Neuronal stem cell (in vitro differentiated cells): ENCODE measurements around the gene SLC8A1.

Experiments used
- DNase-seq: peaks from one replicate; pipeline ENCODE4 v3.0.0-alpha.2; 2013; ENCODE audit warnings: low spot score
- H2AFZ ChIP-seq: one replicate; pipeline ENCODE4 v1.6.1; 2013; ENCODE audit warnings: mild to moderate bottlenecking, low read length, inconsistent platforms
- H2AK5ac ChIP-seq: 2 replicates; pipeline ENCODE4 v1.6.1; 2013; ENCODE audit warnings: low read depth, mild to moderate bottlenecking, inconsistent platforms, low read length, moderate library complexity, mixed read lengths
- H2BK120ac ChIP-seq: 2 replicates; pipeline ENCODE4 v1.6.1; 2013; ENCODE audit warnings: low read depth, mild to moderate bottlenecking, inconsistent platforms, low read length, moderate library complexity, mixed read lengths
- H2BK12ac ChIP-seq: one replicate; pipeline ENCODE4 v1.6.1; 2013; ENCODE audit warnings: low read length, inconsistent platforms
- H2BK15ac ChIP-seq: 2 replicates; pipeline ENCODE4 v1.6.1; 2013; ENCODE audit warnings: mild to moderate bottlenecking, low read length, inconsistent platforms, mixed read lengths
- H2BK5ac ChIP-seq: one replicate; pipeline ENCODE4 v1.6.1; 2013; ENCODE audit warnings: inconsistent platforms, mild to moderate bottlenecking, low read length, moderate library complexity
- H3K14ac ChIP-seq: one replicate; pipeline ENCODE4 v1.6.1; 2013; ENCODE audit warnings: low read length, inconsistent platforms
- H3K18ac ChIP-seq: 2 replicates; pipeline ENCODE4 v1.6.1; 2013; ENCODE audit warnings: low read length, inconsistent platforms
- H3K23ac ChIP-seq: 2 replicates; pipeline ENCODE4 v1.6.1; 2013; ENCODE audit warnings: low read depth, mild to moderate bottlenecking, mixed read lengths, low read length, inconsistent platforms; ENCODE audit not compliant: poor library complexity
- H3K27ac ChIP-seq: replicated peaks from 3 replicates; pipeline ENCODE4 v1.5.1; 2013; ENCODE audit warnings: low read length, inconsistent platforms
- H3K27me3 ChIP-seq, 3 experiments: 2 replicates each; pipeline ENCODE4 v1.6.1; 2013; ENCODE audit warnings: low read length in 3 of 3, mild to moderate bottlenecking in 2 of 3, inconsistent platforms in 1 of 3, low read depth in 1 of 3, mixed read lengths in 1 of 3, moderate library complexity in 1 of 3; ENCODE audit not compliant: control insufficient read depth in 3 of 3, insufficient read depth in 3 of 3
- H3K36me3 ChIP-seq, 2 donors: replicated peaks in 1 of 2; 2 replicates each; pipeline ENCODE4 v1.6.1; 2013; ENCODE audit warnings: low read length in 2 of 2; ENCODE audit not compliant: control insufficient read depth in 2 of 2, insufficient read depth in 2 of 2
- H3K4ac ChIP-seq: 2 replicates; pipeline ENCODE4 v1.6.1; 2013; ENCODE audit warnings: inconsistent platforms, mild to moderate bottlenecking, low read length, moderate library complexity
- H3K4me1 ChIP-seq, 2 donors: 1 replicate in 1 of 2; 2 replicates in 1 of 2; pipeline ENCODE4 v1.6.1; 2013; ENCODE audit warnings: low read length in 2 of 2, low read depth in 1 of 2; ENCODE audit not compliant: control insufficient read depth in 2 of 2, insufficient read depth in 1 of 2
- H3K4me2 ChIP-seq: one replicate; pipeline ENCODE4 v1.6.1; 2013; ENCODE audit warnings: mild to moderate bottlenecking, low read length, inconsistent platforms; ENCODE audit not compliant: insufficient read depth, poor library complexity, severe bottlenecking
- H3K4me3 ChIP-seq, 2 donors: 2 replicates each; pipeline ENCODE4 v1.5.1; 2013; ENCODE audit warnings: low read length in 2 of 2, mild to moderate bottlenecking in 2 of 2, inconsistent platforms in 1 of 2, moderate library complexity in 1 of 2
- H3K79me1 ChIP-seq: one replicate; pipeline ENCODE4 v1.6.1; 2013; ENCODE audit warnings: low read depth, mild to moderate bottlenecking, inconsistent platforms, low read length, moderate library complexity
- H3K9ac ChIP-seq: one replicate; pipeline ENCODE4 v1.6.1; 2013; ENCODE audit warnings: mild to moderate bottlenecking, low read depth, low read length, inconsistent platforms; ENCODE audit not compliant: poor library complexity
- H3K9me3 ChIP-seq, 2 donors: replicated peaks in 1 of 2; 2 replicates each; pipeline versions ENCODE3 to v1.6.1; 2013; ENCODE audit warnings: low read length in 2 of 2, mild to moderate bottlenecking in 2 of 2, inconsistent platforms in 1 of 2, low read depth in 1 of 2, mixed read lengths in 1 of 2, moderate library complexity in 1 of 2; ENCODE audit not compliant: control insufficient read depth in 2 of 2, insufficient read depth in 1 of 2
- H4K8ac ChIP-seq: one replicate; pipeline ENCODE4 v1.6.1; 2013; ENCODE audit warnings: low read depth, mild to moderate bottlenecking, inconsistent platforms, low read length, moderate library complexity
- H4K91ac ChIP-seq: one replicate; pipeline ENCODE4 v1.6.1; 2013; ENCODE audit warnings: low read length, low read depth, mild to moderate bottlenecking, inconsistent platforms; ENCODE audit not compliant: poor library complexity
- WGBS, 2 donors: extraction: QIAGEN DNeasy Blood & Tissue Kit; methylation state at CpG; one replicate each; pipeline ENCODE4 v1.1.7; 2013; ENCODE audit warnings: missing lambda C conversion rate in 2 of 2, mixed read lengths in 1 of 2; ENCODE audit not compliant: insufficient read length in 2 of 2, insufficient replicate concordance in 1 of 2; ENCODE audit errors: extremely low coverage in 2 of 2; 5-methylcytosine and 5-hydroxymethylcytosine counted together

Gene SLC8A1

DNA sequence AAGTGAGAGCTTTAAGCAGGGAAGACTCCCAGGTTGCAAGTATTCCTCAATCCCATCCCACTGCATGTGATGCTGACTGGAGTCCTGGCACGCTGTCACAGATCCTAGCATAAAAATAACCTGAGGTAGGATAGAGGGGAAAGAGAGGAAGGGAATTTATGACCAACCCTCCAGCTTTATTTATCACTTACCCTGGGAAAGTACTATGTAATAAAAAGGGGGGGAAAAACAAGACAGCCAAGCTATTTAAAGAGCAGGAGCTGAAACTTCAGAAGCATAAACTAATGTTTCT is 122.2 kb downstream of the SLC8A1 start:
- H3K27me3 ChIP-seq = no peaks in the 10 kb centered on the region
- no CpG with 5 or more reads among the region's 1 CpG for WGBS, 2 donors
- no peak overlapping the region for H3K18ac ChIP-seq
- H3K27ac ChIP-seq = no peak overlapping the region
- H2BK5ac ChIP-seq = no peak overlapping the region
- H2BK12ac ChIP-seq = no peak overlapping the region
- no peak overlapping the region for H3K9ac ChIP-seq
- no peak overlapping the region for H4K8ac ChIP-seq
- no peaks in the 10 kb centered on the region for H3K9me3 ChIP-seq
- H4K91ac ChIP-seq = no peak overlapping the region
- no peak overlapping the region for H3K4ac ChIP-seq
- no peak overlapping the region for H2AFZ ChIP-seq
- no peaks in the 10 kb centered on the region for H3K79me1 ChIP-seq
- no peak overlapping the region for H2AK5ac ChIP-seq
- DNase-seq = no peak
- no peak overlapping the region for H3K23ac ChIP-seq
- H3K36me3 ChIP-seq = no peaks in the 10 kb centered on the region
- H3K14ac ChIP-seq = no peak overlapping the region
- H2BK15ac ChIP-seq = no peak overlapping the region
- no peak overlapping the region for H3K4me2 ChIP-seq
- no peak overlapping the region for H2BK120ac ChIP-seq
- no peaks in the 10 kb centered on the region for H3K4me1 ChIP-seq
- H3K4me3 ChIP-seq = no peak overlapping the region

DNA sequence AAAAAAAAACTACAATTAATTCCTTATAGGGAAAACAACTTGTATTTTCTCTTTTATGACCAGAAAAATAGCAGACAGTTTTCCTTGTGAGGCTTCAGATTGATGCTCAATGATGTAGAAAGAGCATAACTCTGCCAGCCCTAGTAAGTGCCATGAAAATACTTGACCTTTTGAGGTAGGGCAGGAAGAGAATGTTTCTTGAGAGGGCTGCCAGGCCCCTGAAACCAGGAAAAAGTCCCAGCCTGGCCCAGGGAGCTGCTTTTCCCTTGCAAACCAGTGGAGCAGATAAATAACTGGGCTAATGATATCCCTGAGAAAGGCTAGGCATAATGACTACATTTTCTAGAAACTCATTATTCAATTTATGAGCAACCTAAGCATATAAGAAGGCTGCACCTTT is 126.8 kb downstream of the SLC8A1 start:
- no peaks in the 10 kb centered on the region for H3K9me3 ChIP-seq

GRCh38 chr2:40324656-40325055 is 127.2 kb downstream of the SLC8A1 start:
- Histone ChIP-seq H4K91ac (no peak overlapping the region), H3K4ac (no peak overlapping the region), H3K4me1 (no peaks in the 10 kb centered on the region), H3K4me2 (no peak overlapping the region), H2BK120ac (no peak overlapping the region), H3K79me1 (no peaks in the 10 kb centered on the region), H3K36me3 (no peaks in the 10 kb centered on the region), H3K27ac (no peak overlapping the region), H3K4me3 (no peak overlapping the region), H3K18ac (no peak overlapping the region), H4K8ac (no peak overlapping the region), H2BK12ac (no peak overlapping the region), H3K9me3 (no peaks in the 10 kb centered on the region), H2BK5ac (no peak overlapping the region), H3K14ac (no peak overlapping the region), H2AK5ac (no peak overlapping the region), H2AFZ (no peak overlapping the region), H2BK15ac (no peak overlapping the region), H3K27me3 (no peaks in the 10 kb centered on the region), H3K23ac (no peak overlapping the region), H3K9ac (no peak overlapping the region)
- WGBS, 2 donors = no CpG with 5 or more reads among the region's 1 CpG
- DNase-seq = no peak

More for the DNA sequence above, 126.8 kb downstream of the SLC8A1 start:
- H3K18ac ChIP-seq = no peak overlapping the region
- H2AFZ ChIP-seq = no peak overlapping the region
- H3K23ac ChIP-seq = no peak overlapping the region
- H2AK5ac ChIP-seq = no peak overlapping the region
- H3K27me3 ChIP-seq = no peaks in the 10 kb centered on the region
- no peak overlapping the region for H3K14ac ChIP-seq
- H3K4ac ChIP-seq = no peak overlapping the region
- no peak overlapping the region for H2BK12ac ChIP-seq
- H4K8ac ChIP-seq = no peak overlapping the region
- H3K9ac ChIP-seq = no peak overlapping the region
- no peak overlapping the region for H4K91ac ChIP-seq
- H3K4me2 ChIP-seq = no peak overlapping the region
- H2BK5ac ChIP-seq = no peak overlapping the region
- no peak overlapping the region for H3K27ac ChIP-seq
- DNase-seq = no peak
- no peak overlapping the region for H2BK120ac ChIP-seq
- no peaks in the 10 kb centered on the region for H3K36me3 ChIP-seq
- H3K4me3 ChIP-seq = no peak overlapping the region
- no peaks in the 10 kb centered on the region for H3K4me1 ChIP-seq
- no peak overlapping the region for H2BK15ac ChIP-seq
- H3K79me1 ChIP-seq = no peaks in the 10 kb centered on the region

DNA sequence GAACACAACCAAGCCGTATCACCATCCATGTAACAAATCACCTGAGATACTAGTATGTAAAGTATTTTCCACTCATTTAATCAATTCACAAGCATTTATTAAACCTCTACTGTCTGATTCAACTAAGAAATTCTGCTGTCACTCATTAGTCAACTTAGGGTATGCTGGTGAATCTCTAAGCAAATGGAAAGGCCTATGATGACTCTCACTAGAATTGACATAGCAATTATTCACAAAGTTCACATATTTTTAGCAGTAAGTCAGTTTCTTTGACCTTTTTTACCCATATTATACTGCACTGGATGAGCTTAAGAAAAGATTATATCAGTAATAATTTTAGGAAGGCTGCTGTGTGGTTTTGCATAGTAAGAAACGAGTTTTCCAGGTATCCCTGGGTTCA is 130.1 kb downstream of the SLC8A1 start:
- Histone ChIP-seq H3K27ac (no peak overlapping the region), H3K23ac (no peak overlapping the region), H2BK15ac (no peak overlapping the region), H3K27me3 (no peaks in the 10 kb centered on the region), H3K18ac (no peak overlapping the region), H3K4ac (no peak overlapping the region), H4K8ac (no peak overlapping the region), H3K9ac (no peak overlapping the region), H3K14ac (no peak overlapping the region), H2BK5ac (no peak overlapping the region), H2AFZ (no peak overlapping the region), H3K4me2 (no peak overlapping the region), H3K36me3 (no peaks in the 10 kb centered on the region), H2BK12ac (no peak overlapping the region), H3K4me3 (no peak overlapping the region), H3K9me3 (no peaks in the 10 kb centered on the region), H4K91ac (no peak overlapping the region), H3K4me1 (no peaks in the 10 kb centered on the region), H2AK5ac (no peak overlapping the region), H3K79me1 (no peaks in the 10 kb centered on the region), H2BK120ac (no peak overlapping the region)
- no CpG with 5 or more reads among the region's 2 CpGs for WGBS, 2 donors
- DNase-seq = no peak
